Measurements from ENCODE around the gene VPS13C. TPM values are rescaled to one million over a fixed set of nuclear protein-coding genes. Genes with fewer than 3 reads are reported as not detected.

VPS13C gene, protein sequence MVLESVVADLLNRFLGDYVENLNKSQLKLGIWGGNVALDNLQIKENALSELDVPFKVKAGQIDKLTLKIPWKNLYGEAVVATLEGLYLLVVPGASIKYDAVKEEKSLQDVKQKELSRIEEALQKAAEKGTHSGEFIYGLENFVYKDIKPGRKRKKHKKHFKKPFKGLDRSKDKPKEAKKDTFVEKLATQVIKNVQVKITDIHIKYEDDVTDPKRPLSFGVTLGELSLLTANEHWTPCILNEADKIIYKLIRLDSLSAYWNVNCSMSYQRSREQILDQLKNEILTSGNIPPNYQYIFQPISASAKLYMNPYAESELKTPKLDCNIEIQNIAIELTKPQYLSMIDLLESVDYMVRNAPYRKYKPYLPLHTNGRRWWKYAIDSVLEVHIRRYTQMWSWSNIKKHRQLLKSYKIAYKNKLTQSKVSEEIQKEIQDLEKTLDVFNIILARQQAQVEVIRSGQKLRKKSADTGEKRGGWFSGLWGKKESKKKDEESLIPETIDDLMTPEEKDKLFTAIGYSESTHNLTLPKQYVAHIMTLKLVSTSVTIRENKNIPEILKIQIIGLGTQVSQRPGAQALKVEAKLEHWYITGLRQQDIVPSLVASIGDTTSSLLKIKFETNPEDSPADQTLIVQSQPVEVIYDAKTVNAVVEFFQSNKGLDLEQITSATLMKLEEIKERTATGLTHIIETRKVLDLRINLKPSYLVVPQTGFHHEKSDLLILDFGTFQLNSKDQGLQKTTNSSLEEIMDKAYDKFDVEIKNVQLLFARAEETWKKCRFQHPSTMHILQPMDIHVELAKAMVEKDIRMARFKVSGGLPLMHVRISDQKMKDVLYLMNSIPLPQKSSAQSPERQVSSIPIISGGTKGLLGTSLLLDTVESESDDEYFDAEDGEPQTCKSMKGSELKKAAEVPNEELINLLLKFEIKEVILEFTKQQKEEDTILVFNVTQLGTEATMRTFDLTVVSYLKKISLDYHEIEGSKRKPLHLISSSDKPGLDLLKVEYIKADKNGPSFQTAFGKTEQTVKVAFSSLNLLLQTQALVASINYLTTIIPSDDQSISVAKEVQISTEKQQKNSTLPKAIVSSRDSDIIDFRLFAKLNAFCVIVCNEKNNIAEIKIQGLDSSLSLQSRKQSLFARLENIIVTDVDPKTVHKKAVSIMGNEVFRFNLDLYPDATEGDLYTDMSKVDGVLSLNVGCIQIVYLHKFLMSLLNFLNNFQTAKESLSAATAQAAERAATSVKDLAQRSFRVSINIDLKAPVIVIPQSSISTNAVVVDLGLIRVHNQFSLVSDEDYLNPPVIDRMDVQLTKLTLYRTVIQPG (N-terminal part only)
- 10 to 100 TPM; 15.5 to 20.6 (median 18.1) TPM for total RNA-seq

DNA sequence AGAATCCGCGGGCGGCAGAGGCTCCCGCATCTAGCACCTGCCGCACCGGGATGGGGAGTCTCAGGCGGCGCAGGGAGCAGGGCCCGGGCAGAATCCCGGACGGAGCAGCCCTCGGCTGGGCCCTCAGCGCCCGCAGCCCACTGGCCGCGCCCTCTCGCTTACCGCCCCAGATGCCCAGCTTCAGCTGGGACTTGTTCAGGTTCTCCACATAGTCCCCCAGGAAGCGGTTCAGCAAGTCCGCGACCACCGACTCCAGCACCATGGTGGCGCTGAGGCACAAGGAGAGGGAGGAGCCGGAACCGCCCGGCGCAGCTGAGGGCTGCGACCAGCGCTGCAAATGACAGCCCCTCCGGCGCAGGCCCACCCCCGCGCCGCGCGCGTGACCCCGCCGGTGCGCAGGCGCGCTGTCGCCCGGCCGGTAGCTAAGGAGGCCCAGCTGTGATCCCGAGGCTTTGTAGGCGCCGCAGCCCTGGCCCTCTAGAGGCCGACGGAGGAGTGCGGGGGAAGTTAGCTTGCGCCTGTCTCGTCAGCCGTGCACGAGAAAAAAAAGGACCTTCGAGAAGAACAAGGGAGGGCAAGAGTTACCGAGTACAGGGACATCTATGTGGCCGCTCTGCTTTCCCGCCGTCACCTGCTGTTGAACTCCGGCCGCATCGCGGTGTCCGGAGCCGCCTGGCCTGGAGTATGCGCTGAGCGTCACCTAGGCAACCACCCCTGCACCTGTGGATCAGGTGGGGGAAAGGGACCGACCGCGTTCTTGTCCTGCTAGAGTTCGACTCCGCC is at the start of gene VPS13C:
Gene VPS13C (minus strand): TSS at position 335 of the 783 bp plus-strand sequence. CDS start 73 bp downstream, at position 262.
- DNase-seq (peak; percentile 85), ATAC-seq (peak; percentile 91 to 93)
- no peaks in the 10 kb centered on the region for H3K27me3 Mint-ChIP-seq (ENCODE audit: low read depth)
- peaks cover 45% of the 10 kb centered on the region for H3K4me1 Mint-ChIP-seq (ENCODE audit: low read depth)
- H3K36me3 Mint-ChIP-seq (ENCODE audit: insufficient read depth), result peaks cover 4% of the 10 kb centered on the region
- no peaks in the 10 kb centered on the region for H3K9me3 Mint-ChIP-seq
- peak within 1 kb of the TSS; percentile 98 for H3K4me3 Mint-ChIP-seq

DNA sequence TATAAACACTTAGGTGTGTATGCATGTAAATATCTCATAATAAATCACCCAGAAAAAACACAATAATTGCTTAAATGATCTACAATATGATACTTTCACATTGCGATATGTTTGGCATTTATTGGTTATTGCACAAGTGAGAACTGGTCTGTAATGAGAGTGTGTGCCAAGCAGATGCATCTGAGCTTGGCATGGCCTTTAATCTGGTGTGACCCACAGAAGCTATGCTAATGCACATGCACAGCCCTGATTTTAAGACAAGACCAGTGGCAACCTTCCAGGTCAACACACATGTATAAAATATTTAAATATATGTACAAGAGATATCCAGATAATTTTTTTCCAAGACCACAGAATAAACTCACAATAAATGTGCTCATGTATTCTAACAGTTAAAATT is 49.2 kb upstream of the VPS13C start:
- Mint-ChIP-seq H3K9me3 (no peaks in the 10 kb centered on the region), H3K4me1 (ENCODE audit: low read depth) (peaks cover 11% of the 10 kb centered on the region), H3K27me3 (ENCODE audit: low read depth) (peaks cover 6% of the 10 kb centered on the region), H3K36me3 (ENCODE audit: insufficient read depth) (no peaks in the 10 kb centered on the region), H3K4me3 (no peak overlapping the region)
- no peak for ATAC-seq
- no peak for DNase-seq

DNA sequence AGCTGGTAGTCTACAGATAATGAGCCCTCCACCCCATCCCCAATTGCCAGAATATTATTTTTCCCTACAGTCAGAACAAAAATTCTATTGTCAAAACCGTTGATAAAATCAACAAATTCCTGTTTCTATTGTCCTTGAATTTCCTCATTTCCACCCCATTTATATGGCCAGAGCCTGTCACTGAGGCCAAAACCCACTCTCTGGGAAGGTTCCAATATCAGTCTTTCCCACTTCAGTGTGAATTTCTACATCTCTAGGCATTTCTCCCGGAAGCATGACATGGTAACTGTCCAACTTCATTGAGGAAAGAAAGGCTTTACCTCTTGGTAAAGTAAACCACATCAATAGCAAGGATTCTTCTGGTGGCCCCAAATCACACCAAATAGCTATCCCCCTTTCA is 48.2 kb upstream of the VPS13C start:
- H3K9me3 Mint-ChIP-seq, result no peaks in the 10 kb centered on the region
- ATAC-seq, result no peak
- no peak overlapping the region for H3K4me3 Mint-ChIP-seq
- H3K4me1 Mint-ChIP-seq (ENCODE audit: low read depth), result peaks cover 11% of the 10 kb centered on the region
- no peaks in the 10 kb centered on the region for H3K36me3 Mint-ChIP-seq (ENCODE audit: insufficient read depth)
- peaks cover 4% of the 10 kb centered on the region for H3K27me3 Mint-ChIP-seq (ENCODE audit: low read depth)
- DNase-seq, result no peak

DNA sequence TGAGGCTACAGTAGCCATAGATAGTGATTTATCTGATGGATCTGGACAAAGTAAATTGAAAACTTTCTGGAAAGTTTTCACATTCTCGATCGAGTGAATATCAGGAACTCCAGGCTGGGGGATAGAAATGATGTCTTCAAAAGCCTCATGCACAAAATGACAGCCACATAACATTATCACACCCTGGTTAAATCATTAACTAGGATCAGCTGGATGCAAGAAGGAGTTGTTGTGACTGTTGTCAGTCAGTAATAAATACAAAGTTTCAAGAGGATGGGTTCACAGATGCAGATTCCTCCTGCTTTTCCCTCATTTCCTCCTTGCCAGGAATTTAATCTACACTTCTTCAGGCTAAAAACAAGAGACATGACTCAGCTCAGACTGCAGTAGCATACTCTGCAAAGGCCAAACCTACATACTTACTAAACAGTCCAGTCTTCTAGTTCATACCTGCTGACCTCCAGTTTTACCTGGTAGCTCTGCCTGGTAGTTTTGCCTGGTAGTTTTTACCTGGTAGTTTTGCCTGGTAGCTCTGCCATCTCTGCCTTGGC is 47.4 kb upstream of the VPS13C start:
- Mint-ChIP-seq H3K27me3 (ENCODE audit: low read depth) (peaks cover 4% of the 10 kb centered on the region), H3K4me1 (ENCODE audit: low read depth) (peaks cover 11% of the 10 kb centered on the region), H3K36me3 (ENCODE audit: insufficient read depth) (no peaks in the 10 kb centered on the region), H3K4me3 (no peak overlapping the region), H3K9me3 (no peaks in the 10 kb centered on the region)
- ATAC-seq (no peak), DNase-seq (no peak)

DNA sequence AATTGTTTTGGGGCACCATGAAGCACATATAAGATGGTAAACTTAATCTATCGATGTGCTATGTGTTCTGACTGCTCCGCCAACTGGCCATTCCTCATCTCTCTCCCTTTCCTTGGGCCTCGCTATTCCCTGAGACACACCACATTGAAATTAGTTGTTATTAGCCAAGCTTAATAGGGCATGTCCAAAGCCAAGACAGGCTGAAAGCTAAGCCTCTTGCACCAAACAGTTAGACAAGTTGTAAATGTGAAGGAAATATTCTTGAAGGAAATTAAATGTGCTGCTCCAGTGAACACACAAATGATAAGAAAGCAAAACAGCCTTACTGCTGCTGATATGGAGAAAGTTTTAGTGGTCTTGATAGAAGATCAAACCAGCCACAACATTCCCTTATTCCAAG is 45.8 kb upstream of the VPS13C start:
- peaks cover 11% of the 10 kb centered on the region for H3K4me1 Mint-ChIP-seq (ENCODE audit: low read depth)
- DNase-seq (no peak), ATAC-seq (no peak)
- H3K9me3 Mint-ChIP-seq, result no peaks in the 10 kb centered on the region
- no peak overlapping the region for H3K4me3 Mint-ChIP-seq
- no peaks in the 10 kb centered on the region for H3K36me3 Mint-ChIP-seq (ENCODE audit: insufficient read depth)
- H3K27me3 Mint-ChIP-seq (ENCODE audit: low read depth), result no peaks in the 10 kb centered on the region

DNA sequence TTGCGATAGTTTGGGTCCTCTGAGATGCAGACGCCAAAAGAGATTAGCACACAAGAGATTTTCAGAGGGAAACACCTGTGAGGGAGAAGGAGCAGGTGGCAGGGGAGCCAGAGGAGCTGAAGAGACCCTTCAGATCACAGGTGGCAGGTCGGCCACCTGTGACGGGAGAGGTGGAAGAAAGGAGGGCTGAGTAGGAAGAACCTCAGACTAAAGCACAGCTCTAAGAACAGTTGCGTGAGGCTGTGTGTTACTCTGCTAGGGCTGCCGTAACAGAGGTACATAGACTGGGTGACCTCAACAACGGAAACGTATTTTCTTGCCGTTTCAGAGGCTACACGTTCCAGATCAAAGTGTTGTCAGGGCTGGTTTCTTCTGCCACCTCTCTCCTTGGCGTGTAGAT is 45.0 kb upstream of the VPS13C start:
- H3K4me3 Mint-ChIP-seq, result no peak overlapping the region
- peaks cover 3% of the 10 kb centered on the region for H3K4me1 Mint-ChIP-seq (ENCODE audit: low read depth)
- DNase-seq (no peak), ATAC-seq (no peak)
- H3K36me3 Mint-ChIP-seq (ENCODE audit: insufficient read depth), result no peaks in the 10 kb centered on the region
- H3K27me3 Mint-ChIP-seq (ENCODE audit: low read depth), result no peaks in the 10 kb centered on the region
- no peaks in the 10 kb centered on the region for H3K9me3 Mint-ChIP-seq

DNA sequence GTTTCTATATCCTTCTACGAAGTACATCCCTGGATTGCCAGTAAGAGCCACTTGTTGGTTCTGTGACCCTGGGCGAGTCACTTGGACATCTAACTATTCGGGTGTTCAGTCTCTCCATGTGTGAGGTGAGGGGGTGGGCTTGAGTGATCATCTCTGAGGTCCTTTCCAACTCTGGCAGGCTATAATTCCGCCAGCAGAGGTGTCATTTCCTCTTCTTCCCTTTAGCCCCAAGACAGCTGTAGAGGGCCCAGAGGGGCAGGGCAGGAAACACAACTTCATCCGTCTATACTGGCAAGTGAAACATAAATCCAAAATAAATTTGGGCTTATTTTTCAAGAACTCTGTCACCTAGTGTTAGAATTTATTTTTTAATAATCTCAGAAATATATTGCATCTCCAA is 44.6 kb upstream of the VPS13C start:
- H3K36me3 Mint-ChIP-seq (ENCODE audit: insufficient read depth), result no peaks in the 10 kb centered on the region
- DNase-seq, result no peak
- H3K27me3 Mint-ChIP-seq (ENCODE audit: low read depth), result no peaks in the 10 kb centered on the region
- no peak for ATAC-seq
- H3K4me1 Mint-ChIP-seq (ENCODE audit: low read depth), result no peaks in the 10 kb centered on the region
- H3K4me3 Mint-ChIP-seq, result no peak overlapping the region
- H3K9me3 Mint-ChIP-seq, result no peaks in the 10 kb centered on the region

DNA sequence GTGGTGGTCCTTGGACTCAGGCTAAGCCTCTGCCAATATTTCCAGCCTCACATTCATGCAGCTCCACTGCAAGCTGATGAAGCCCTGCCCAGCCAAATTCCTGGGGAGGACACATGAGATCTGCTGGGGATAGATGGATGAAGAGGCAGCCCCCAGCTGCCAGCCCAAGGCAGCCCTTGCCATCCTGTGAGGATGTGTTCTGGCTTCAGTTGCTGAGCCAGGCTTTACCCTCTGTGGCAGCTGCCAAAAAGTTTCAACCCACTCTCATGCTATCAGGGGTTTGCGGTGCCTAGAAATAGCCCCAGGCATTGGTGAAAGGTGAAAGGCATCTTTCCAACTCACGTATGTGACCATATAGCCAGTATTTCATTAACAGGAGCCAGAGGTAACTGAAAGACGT is 44.2 kb upstream of the VPS13C start:
- DNase-seq (no peak), ATAC-seq (no peak)
- H3K4me1 Mint-ChIP-seq (ENCODE audit: low read depth), result no peaks in the 10 kb centered on the region
- H3K4me3 Mint-ChIP-seq, result no peak overlapping the region
- H3K27me3 Mint-ChIP-seq (ENCODE audit: low read depth), result peaks cover 1% of the 10 kb centered on the region
- no peaks in the 10 kb centered on the region for H3K36me3 Mint-ChIP-seq (ENCODE audit: insufficient read depth)
- H3K9me3 Mint-ChIP-seq, result no peaks in the 10 kb centered on the region

DNA sequence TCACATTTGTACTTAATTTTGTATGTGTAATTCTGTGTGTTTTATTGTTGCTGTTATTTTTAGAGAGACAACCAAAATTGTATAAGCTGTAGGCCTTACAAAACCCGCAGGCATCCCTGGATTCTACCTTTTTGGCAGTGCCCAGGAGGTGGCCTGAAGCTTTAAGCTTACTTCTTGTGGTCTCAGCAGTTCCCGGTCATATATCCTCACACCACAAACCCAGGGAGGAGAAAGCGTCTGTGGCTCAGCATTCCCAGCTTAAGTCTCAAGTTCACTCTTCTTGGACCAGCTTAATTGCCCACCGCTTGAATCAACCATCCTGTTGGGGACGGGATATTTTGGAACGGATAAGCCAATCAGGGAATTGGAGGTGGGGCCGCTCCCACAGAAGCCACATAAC is 43.2 kb upstream of the VPS13C start:
- Mint-ChIP-seq H3K36me3 (ENCODE audit: insufficient read depth) (no peaks in the 10 kb centered on the region), H3K27me3 (ENCODE audit: low read depth) (peaks cover 6% of the 10 kb centered on the region), H3K9me3 (no peaks in the 10 kb centered on the region), H3K4me1 (ENCODE audit: low read depth) (no peaks in the 10 kb centered on the region), H3K4me3 (no peak overlapping the region)
- no peak for ATAC-seq
- DNase-seq, result no peak

DNA sequence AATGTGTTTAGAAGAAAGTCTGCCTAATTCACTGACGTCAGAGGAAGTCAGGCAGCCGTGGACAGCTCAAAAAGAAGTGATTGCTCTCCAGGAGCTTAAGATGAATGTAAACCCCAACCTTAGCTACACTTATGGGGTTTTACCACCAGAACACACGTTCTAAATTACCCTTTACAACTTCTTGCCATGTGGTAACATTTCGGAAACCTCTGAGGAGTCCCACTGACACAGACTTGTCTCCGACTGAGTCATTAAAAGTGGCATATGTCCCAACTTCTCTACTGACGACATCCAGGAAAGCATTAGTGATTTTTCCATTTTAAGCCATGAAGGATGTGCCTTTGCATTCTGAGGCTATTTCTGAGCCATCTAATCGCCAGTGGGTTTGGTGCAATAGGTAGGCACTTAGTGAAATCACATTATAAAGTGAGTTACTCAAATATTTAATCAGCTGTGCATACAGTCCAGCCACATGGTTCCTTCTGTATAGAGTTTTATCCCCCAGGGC is 38.9 kb upstream of the VPS13C start:
- no peaks in the 10 kb centered on the region for H3K9me3 Mint-ChIP-seq
- peaks cover 16% of the 10 kb centered on the region for H3K27me3 Mint-ChIP-seq (ENCODE audit: low read depth)
- DNase-seq (no peak), ATAC-seq (peak in 1 of 2 donors; percentile 38)
- H3K36me3 Mint-ChIP-seq (ENCODE audit: insufficient read depth), result no peaks in the 10 kb centered on the region
- no peaks in the 10 kb centered on the region for H3K4me1 Mint-ChIP-seq (ENCODE audit: low read depth)
- H3K4me3 Mint-ChIP-seq, result no peak overlapping the region

DNA sequence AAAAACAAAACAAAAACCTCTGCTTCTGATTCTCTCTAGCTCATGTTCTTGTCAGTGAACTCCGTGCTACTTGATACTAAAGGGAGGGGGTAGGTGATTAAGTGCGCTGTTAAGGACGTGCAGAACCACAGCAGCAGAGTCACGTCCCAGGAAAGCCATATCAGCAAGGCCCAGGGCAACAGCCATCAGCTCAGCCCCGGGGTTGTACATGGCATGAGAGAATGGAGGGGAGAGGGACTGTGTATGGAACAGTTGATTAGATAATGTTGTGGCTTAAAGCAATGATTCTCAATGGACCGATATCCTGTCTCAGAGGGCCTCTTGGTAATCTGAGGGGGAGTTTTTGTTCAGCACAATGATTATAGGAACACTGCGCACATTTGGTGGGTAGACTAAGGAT is 34.1 kb upstream of the VPS13C start:
- H3K9me3 Mint-ChIP-seq, result no peaks in the 10 kb centered on the region
- no peak for DNase-seq
- H3K27me3 Mint-ChIP-seq (ENCODE audit: low read depth), result peaks cover 18% of the 10 kb centered on the region
- no peak overlapping the region for H3K4me3 Mint-ChIP-seq
- H3K36me3 Mint-ChIP-seq (ENCODE audit: insufficient read depth), result no peaks in the 10 kb centered on the region
- ATAC-seq, result no peak
- no peaks in the 10 kb centered on the region for H3K4me1 Mint-ChIP-seq (ENCODE audit: low read depth)

DNA sequence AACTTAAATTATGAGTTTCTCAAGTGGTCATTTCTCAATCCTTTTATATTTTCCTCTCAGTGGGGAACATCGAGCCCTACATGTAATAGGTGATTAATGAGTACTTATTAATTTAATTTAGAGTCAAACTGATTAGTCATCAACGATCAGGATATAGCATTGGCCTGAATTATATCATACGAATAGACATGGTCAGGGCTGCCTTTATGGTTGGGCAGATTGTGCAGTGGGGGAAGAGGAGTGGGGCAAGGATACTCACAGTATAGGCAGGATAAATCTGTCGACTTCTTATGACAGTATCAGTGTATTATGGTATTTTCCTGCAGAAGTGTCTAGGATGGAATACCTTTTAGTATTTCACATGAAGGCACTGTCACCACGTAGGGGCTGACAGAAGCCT is 33.6 kb upstream of the VPS13C start:
- no peaks in the 10 kb centered on the region for H3K4me1 Mint-ChIP-seq (ENCODE audit: low read depth)
- no peak overlapping the region for H3K4me3 Mint-ChIP-seq
- peaks cover 13% of the 10 kb centered on the region for H3K27me3 Mint-ChIP-seq (ENCODE audit: low read depth)
- ATAC-seq (no peak), DNase-seq (no peak)
- no peaks in the 10 kb centered on the region for H3K36me3 Mint-ChIP-seq (ENCODE audit: insufficient read depth)
- no peaks in the 10 kb centered on the region for H3K9me3 Mint-ChIP-seq

DNA sequence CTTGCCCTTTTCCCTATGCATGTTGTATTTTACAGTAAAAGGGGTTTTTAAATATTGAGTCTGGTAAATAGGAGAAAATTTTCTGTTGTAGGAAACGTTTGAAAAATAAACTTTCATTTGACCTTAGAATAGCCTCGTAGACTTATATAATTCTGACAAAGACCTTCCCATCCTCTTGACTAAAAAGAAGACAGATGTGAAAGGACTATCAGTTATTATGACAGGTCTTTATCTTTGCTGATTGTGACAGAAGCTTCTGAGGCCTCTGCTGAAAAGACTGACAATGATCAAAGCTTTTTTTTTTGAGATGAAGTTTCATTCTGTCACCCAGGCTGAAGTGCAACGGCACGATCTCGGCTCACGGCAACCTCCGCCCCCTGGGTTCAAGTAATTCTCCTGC is 30.7 kb upstream of the VPS13C start:
- no peak overlapping the region for H3K4me3 Mint-ChIP-seq
- ATAC-seq (no peak), DNase-seq (no peak)
- H3K9me3 Mint-ChIP-seq, result no peaks in the 10 kb centered on the region
- H3K4me1 Mint-ChIP-seq (ENCODE audit: low read depth), result no peaks in the 10 kb centered on the region
- peaks cover 4% of the 10 kb centered on the region for H3K27me3 Mint-ChIP-seq (ENCODE audit: low read depth)
- H3K36me3 Mint-ChIP-seq (ENCODE audit: insufficient read depth), result no peaks in the 10 kb centered on the region

All from activated T-cell treated with anti-CD3 and anti-CD28 coated beads, Interleukin-2, amount 50 U/mL, for 4 hours (primary cell).